Vagina (tissue), 2 donors: Measurements from ENCODE around the gene HUS1. TPM values are rescaled to one million over a fixed set of nuclear protein-coding genes. Genes with fewer than 3 reads are reported as not detected.

Source experiments
- DNase-seq, 2 donors: peaks; one replicate each; pipeline ENCODE4 v3.0.0-alpha.2; 2017; ENCODE audit errors: extremely low spot score in 2 of 2
- H3K27ac ChIP-seq: fragments of 200-600 bp; sonication (generic); one replicate; pipeline ENCODE4 v1.5.1; 2019
- H3K27me3 ChIP-seq: fragments of 200-600 bp; sonication (generic); one replicate; pipeline ENCODE4 v1.5.1; 2019
- H3K36me3 ChIP-seq, 2 donors: fragments of 200-600 bp; sonication (generic); one replicate each; pipeline ENCODE4 v1.5.1; 2017 to 2019
- H3K4me1 ChIP-seq: fragments of 200-600 bp; sonication (generic); one replicate; pipeline ENCODE4 v1.5.1; 2019
- H3K4me3 ChIP-seq, 2 donors: fragments of 200-600 bp; sonication (generic); 1 replicate in 1 of 2; 2 replicates in 1 of 2; pipeline ENCODE4 v1.5.1; 2016 to 2019
- H3K9me3 ChIP-seq: fragments of 200-600 bp; sonication (generic); one replicate; pipeline ENCODE4 v1.5.1; 2019
- CTCF ChIP-seq, 3 experiments: fragments of 450-650 bp in 2 of 3; fragments of 200-600 bp in 1 of 3; sonication (generic) in 1 of 3; IDR thresholded peaks; one replicate each; pipeline ENCODE4 v1.5.1; 2017 to 2019; ENCODE audit warnings: antibody characterized with exemption in 3 of 3, mild to moderate bottlenecking in 2 of 3, moderate library complexity in 2 of 3
- POLR2A ChIP-seq, 2 donors: fragments of 450-650 bp; IDR thresholded peaks; one replicate each; pipeline ENCODE4 v1.6.1; 2017; ENCODE audit warnings: antibody characterized with exemption in 2 of 2, mild to moderate bottlenecking in 2 of 2, moderate library complexity in 2 of 2
- POLR2AphosphoS5 ChIP-seq, 2 donors: sonication (generic); formaldehyde crosslinking; IDR thresholded peaks; one replicate each; pipeline ENCODE4 v1.9.0; 2017; ENCODE audit warnings: antibody characterized with exemption in 2 of 2, mild to moderate bottlenecking in 2 of 2, low read depth in 1 of 2; ENCODE audit not compliant: insufficient read depth in 1 of 2
- intact Hi-C: fragments of 100-400 bp; cut with DNase I; formaldehyde crosslinking; loops from one replicate; pipeline ENCODE4 v1.15.1; 2023
- total RNA-seq: library from RNA; depleted of rRNA; stranded (reverse); fragments of >200 nt; gene quantifications from one replicate; pipeline ENCODE4 v1.2.3, GENCODE V29; 2016

HUS1 gene
- total RNA-seq, 1 donor from 2014 or later: 28.5 TPM

- H3K27ac ChIP-seq: peak overlapping the region; percentile 93
- H3K4me3 ChIP-seq: peak overlapping the region; percentile 77 to 83
- H3K9me3 ChIP-seq: no peaks in the 10 kb centered on the region
- no peaks in the 10 kb centered on the region for H3K27me3 ChIP-seq
- no peak for TF ChIP-seq POLR2A (IDR thresholded peaks at IDR 0.05)
- no peak for TF ChIP-seq CTCF (IDR thresholded peaks at IDR 0.05)
- no peak for TF ChIP-seq POLR2AphosphoS5 (IDR thresholded peaks at IDR 0.05; ENCODE audit: insufficient read depth in 1 of 2, low read depth in 1 of 2)
- intact Hi-C loops: no loop called here
- H3K36me3 ChIP-seq: peaks cover 8 to 30% of the 10 kb centered on the region in 2 donors
- DNase-seq: no peak
- peaks cover 14% of the 10 kb centered on the region for H3K4me1 ChIP-seq
These were observed 392 bp upstream of the HUS1 start for GRCh38 chr7:47979832-47980181.

DNA sequence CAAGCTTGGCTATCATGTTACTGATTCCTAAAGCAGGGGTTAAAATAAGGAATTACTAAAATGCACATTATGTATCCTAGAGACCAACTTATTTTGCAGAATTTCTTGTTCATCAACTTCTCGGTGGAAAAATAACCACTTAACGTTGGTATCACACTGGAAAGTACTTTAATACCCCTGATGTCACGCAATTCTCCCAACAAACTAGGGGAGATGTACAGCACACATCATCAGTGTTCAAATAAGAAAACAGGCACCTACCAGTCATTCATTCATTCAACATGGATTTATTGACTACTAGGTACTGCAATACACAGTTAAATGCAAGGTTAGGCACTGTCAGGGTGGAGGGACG lies 648 bp downstream of the HUS1 start:
- peak overlapping the region; percentile 93 for H3K27ac ChIP-seq
- TF ChIP-seq POLR2AphosphoS5 (IDR thresholded peaks at IDR 0.05; ENCODE audit: insufficient read depth in 1 of 2, low read depth in 1 of 2) (no peak), POLR2A (IDR thresholded peaks at IDR 0.05) (no peak), CTCF (IDR thresholded peaks at IDR 0.05) (no peak)
- H3K27me3 ChIP-seq: no peaks in the 10 kb centered on the region
- H3K4me3 ChIP-seq: peak overlapping the region; percentile 77 to 83
- intact Hi-C loops: no loop called here
- H3K36me3 ChIP-seq: peaks cover 8 to 41% of the 10 kb centered on the region in 2 donors
- no peaks in the 10 kb centered on the region for H3K9me3 ChIP-seq
- H3K4me1 ChIP-seq: peaks cover 14% of the 10 kb centered on the region
- no peak for DNase-seq

DNA sequence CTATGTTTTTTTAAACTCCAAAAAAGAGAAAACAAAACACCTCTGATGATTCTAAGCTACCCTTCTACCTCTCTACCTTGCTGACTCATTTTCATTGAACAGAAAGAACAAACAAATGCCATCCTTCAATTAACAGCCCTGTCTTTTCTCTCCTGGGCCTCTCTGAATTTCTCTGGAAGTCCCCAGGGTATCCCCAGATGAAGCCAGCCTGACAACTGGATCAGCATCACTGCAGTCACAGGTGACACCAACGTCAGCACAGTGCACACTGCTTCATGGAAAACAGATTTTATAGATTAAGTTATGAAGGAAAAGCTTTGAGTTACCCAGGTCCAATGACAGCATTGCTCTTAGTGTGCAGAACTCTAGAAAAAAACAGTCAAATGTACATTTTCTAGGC lies 5.7 kb downstream of the HUS1 start:
- Histone ChIP-seq H3K4me1 (peaks cover 19% of the 10 kb centered on the region), H3K9me3 (no peaks in the 10 kb centered on the region), H3K27me3 (no peaks in the 10 kb centered on the region), H3K4me3 (no peak overlapping the region), H3K36me3 (peaks cover 8 to 65% of the 10 kb centered on the region in 2 donors), H3K27ac (no peak overlapping the region)
- intact Hi-C loops: no loop called here
- DNase-seq: no peak
- TF ChIP-seq CTCF (IDR thresholded peaks at IDR 0.05): no peak
- no peak for TF ChIP-seq POLR2A (IDR thresholded peaks at IDR 0.05)
- no peak for TF ChIP-seq POLR2AphosphoS5 (IDR thresholded peaks at IDR 0.05; ENCODE audit: insufficient read depth in 1 of 2, low read depth in 1 of 2)

DNA sequence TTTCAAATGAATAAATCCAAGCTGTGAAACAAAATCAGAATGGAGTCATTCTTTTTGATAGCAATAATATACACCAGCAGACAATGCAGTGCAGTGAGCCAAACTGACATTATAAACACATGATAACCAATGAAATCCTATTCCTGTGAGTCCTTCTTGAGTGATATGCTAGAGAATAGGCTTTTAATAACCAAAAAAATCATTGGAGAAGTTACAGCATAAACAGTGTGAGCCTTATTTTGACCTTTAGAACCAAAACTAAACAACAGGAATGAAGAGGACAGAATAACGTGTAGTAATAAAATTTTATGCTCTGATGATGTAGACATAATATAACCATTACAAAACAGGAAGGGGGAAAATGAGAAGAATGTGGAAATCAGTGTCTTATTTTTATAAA lies 8.7 kb downstream of the HUS1 start:
- H3K36me3 ChIP-seq: peaks cover under 1 to 69% of the 10 kb centered on the region in 2 donors

More for the DNA sequence above, 8.7 kb downstream of the HUS1 start:
- TF ChIP-seq CTCF (IDR thresholded peaks at IDR 0.05): no peak
- no peak for TF ChIP-seq POLR2AphosphoS5 (IDR thresholded peaks at IDR 0.05; ENCODE audit: insufficient read depth in 1 of 2, low read depth in 1 of 2)
- TF ChIP-seq POLR2A (IDR thresholded peaks at IDR 0.05): no peak
- H3K27ac ChIP-seq: peak overlapping the region; percentile 10
- H3K4me3 ChIP-seq: no peak overlapping the region
- H3K4me1 ChIP-seq: peaks cover 6% of the 10 kb centered on the region
- no peaks in the 10 kb centered on the region for H3K27me3 ChIP-seq
- DNase-seq: no peak
- intact Hi-C loops: no loop called here
- H3K9me3 ChIP-seq: no peaks in the 10 kb centered on the region
